Astrocyte (in vitro differentiated cells and primary cell): Measurements from ENCODE around the gene GFRAL.

Source experiments
- CTCF ChIP-seq: IDR thresholded peaks from 2 replicates; pipeline ENCODE4 v1.5.1; 2011; ENCODE audit warnings: low read depth, mild to moderate bottlenecking, inconsistent platforms, low read length, moderate library complexity; ENCODE audit not compliant: insufficient read depth
- EZH2 ChIP-seq: IDR thresholded peaks from 2 replicates; pipeline ENCODE4 v1.6.1; 2012; ENCODE audit warnings: mild to moderate bottlenecking, low read length, inconsistent platforms; ENCODE audit not compliant: insufficient read depth

- TF ChIP-seq CTCF (no peak), EZH2 (no peak)
These were observed 68.6 kb downstream of the GFRAL start for GRCh38 chr6:55395871-55396270.
